Heart right ventricle (tissue), 16 donors: ENCODE measurements around the gene UBE2E1. TPM values are rescaled to one million over a fixed set of nuclear protein-coding genes. Genes with fewer than 3 reads are reported as not detected.

Experiments used
- ATAC-seq, 8 donors: fragments of 200-7000 bp; cut with Tn5 transposase; one replicate each; pipeline ENCODE4 v1.9.1; 2020; ENCODE audit warnings: mild to moderate bottlenecking in 8 of 8, moderate library complexity in 8 of 8, moderate number of reproducible peaks in 1 of 8
- DNase-seq, 2 donors: peaks; one replicate each; pipeline ENCODE4 v3.0.0-alpha.2; 2020
- H3K27ac ChIP-seq, 10 donors: fragments of 200-600 bp; sonication (generic) in 2 of 10; one replicate each; pipeline versions ENCODE4 v1.5.0 to v1.8.0; 2020 to 2022; ENCODE audit warnings: mild to moderate bottlenecking in 3 of 10
- H3K27me3 ChIP-seq, 7 donors: fragments of 200-600 bp; one replicate each; pipeline ENCODE4 v1.8.0; 2021 to 2022; ENCODE audit warnings: mild to moderate bottlenecking in 2 of 7
- H3K36me3 ChIP-seq, 9 donors: fragments of 200-600 bp; sonication (generic) in 1 of 9; one replicate each; pipeline versions ENCODE4 v1.5.0 to v1.8.0; 2020 to 2022; ENCODE audit warnings: mild to moderate bottlenecking in 2 of 9
- H3K4me1 ChIP-seq, 9 donors: fragments of 200-600 bp; sonication (generic) in 1 of 9; one replicate each; pipeline versions ENCODE4 v1.5.0 to v1.8.0; 2020 to 2022; ENCODE audit warnings: mild to moderate bottlenecking in 4 of 9
- H3K4me3 ChIP-seq, 10 donors: fragments of 200-600 bp; sonication (generic) in 2 of 10; one replicate each; pipeline versions ENCODE4 v1.5.0 to v1.8.0; 2020 to 2022; ENCODE audit warnings: mild to moderate bottlenecking in 7 of 10, moderate library complexity in 2 of 10
- H3K9me3 ChIP-seq, 11 donors: fragments of 200-600 bp in 10 of 11; sonication (generic) in 2 of 11; one replicate each; pipeline versions ENCODE4 v1.5.0 to v1.8.0; 2013 to 2022; ENCODE audit warnings: mild to moderate bottlenecking in 2 of 11, control low read depth in 1 of 11, moderate library complexity in 1 of 11
- CTCF ChIP-seq, 9 donors: fragments of 200-600 bp; sonication (generic) in 2 of 9; IDR thresholded peaks; one replicate each; pipeline versions ENCODE4 v1.5.0 to v1.8.0; 2021 to 2022; ENCODE audit warnings: antibody characterized with exemption in 9 of 9, mild to moderate bottlenecking in 5 of 9, moderate library complexity in 1 of 9
- WGBS, 2 donors: extraction: QIAGEN DNeasy Blood & Tissue Kit; methylation state at CpG; one replicate each; pipeline ENCODE4 v1.1.7; 2013; ENCODE audit warnings: inconsistent platforms in 1 of 2; 5-methylcytosine and 5-hydroxymethylcytosine counted together
- intact Hi-C, 10 donors: fragments of 100-400 bp; cut with DNase I; formaldehyde crosslinking; loops; one replicate each; pipeline versions ENCODE4 v1.11.1 to v1.14.2; 2022
- polyA plus RNA-seq, 2 donors: library from polyadenylated mRNA; stranded (reverse); fragments of 200-250 nt; gene quantifications; one replicate each; pipeline ENCODE4 v1.2.3, GENCODE V29; 2013
- total RNA-seq, 10 donors: library from RNA; stranded (reverse); fragmentation: NEBNext Ultra II Directional in 3 of 10; extraction: Animal tissue kit (Norgen Biotek cat#: 25700) in 3 of 10; gene quantifications; one replicate each; pipeline versions ENCODE4 v1.2.1 to v1.2.4, GENCODE V29; 2021 to 2023
- donor health status: Arrhythmogenic right ventricular cardiomyopathy.
- donor health status: ischemic (EF 13 %, LVEDD 7.1; RV severe dilation, severe dysfunction).
- donor health status: healthy with polysubstance abuse.
- donor health status: DM: no; HTN: yes; CAD: no.
- donor health status: DM: no; HTN: no; CAD: no.
- donor health status: ischemic (EF 25% LVEDD 6.9; RV normal size, moderate dysfunction).
- donor health status: ischemic (EF 25% LVEDD 5.7; RV mildly dilated, moderate dysfunction).
- donor health status: healthy.
- donor health status: DM: yes; HTN: yes; CAD: no.
- donor health status: Ischemic cardiomyopathy.
- donor health status: ischemic (EF 35%, LVEDD 5.7; RV mildly dilated, moderate dysfunction).
- donor health status: nonischemic (EF 11% LVEDD 7.7; RV severe dilation, severe dysfunction).
- donor health status: DM: yes; HTN: yes; CAD: no.
- donor health status: PGD.
- donor health status: ischemic (EF 29% LVEDD 5.4; RV normal size, mild dysfunction).
- donor health status: nonischemic (EF 23%, LVEDD 6.1; RV moderate dilation, normal function).

Gene UBE2E1
- total and polyA plus RNA-seq, 12 donors = 45.2 to 88.8 (median 64.5) TPM

GRCh38 chr3:23825802-23826201 lies 20.0 kb downstream of the UBE2E1 start:
- no peaks in the 10 kb centered on the region for H3K9me3 ChIP-seq
- DNase-seq = no peak
- H3K4me1 ChIP-seq = peaks cover 0 to 71% (median 48%) of the 10 kb centered on the region in 9 donors
- H3K27ac ChIP-seq = no peak overlapping the region
- WGBS, 2 donors = 96 to 99% methylated on average over 4 of the region's 4 CpGs
- no peaks in the 10 kb centered on the region for H3K36me3 ChIP-seq
- intact Hi-C loops = no loop called here
- no peak for ATAC-seq
- no peaks in the 10 kb centered on the region for H3K27me3 ChIP-seq
- no peak overlapping the region for H3K4me3 ChIP-seq
- TF ChIP-seq CTCF (IDR thresholded peaks at IDR 0.05) = no peak

GRCh38 chr3:23826382-23827064 lies 20.8 kb downstream of the UBE2E1 start:
- H3K27ac ChIP-seq = no peak overlapping the region
- ATAC-seq (peak in 4 of 8 donors; percentile 27 to 55 (median 44)), DNase-seq (no peak)
- H3K9me3 ChIP-seq = no peaks in the 10 kb centered on the region
- H3K4me3 ChIP-seq = no peak overlapping the region
- H3K4me1 ChIP-seq = peaks cover 0 to 71% (median 47%) of the 10 kb centered on the region in 9 donors
- TF ChIP-seq CTCF (IDR thresholded peaks at IDR 0.05) = no peak
- H3K36me3 ChIP-seq = no peaks in the 10 kb centered on the region
- WGBS, 2 donors = 34 to 40% methylated on average over 1 of the region's 1 CpG
- intact Hi-C loops = no loop called here
- H3K27me3 ChIP-seq = no peaks in the 10 kb centered on the region

- intact Hi-C loops = no loop called here
- peaks cover 0 to 64% (median 43%) of the 10 kb centered on the region in 9 donors for H3K4me1 ChIP-seq
- 68 to 75% methylated on average over 5 of the region's 5 CpGs for WGBS, 2 donors
- no peak overlapping the region for H3K4me3 ChIP-seq
- no peaks in the 10 kb centered on the region for H3K27me3 ChIP-seq
- DNase-seq (no peak), ATAC-seq (no peak)
- no peak for TF ChIP-seq CTCF (IDR thresholded peaks at IDR 0.05)
- H3K27ac ChIP-seq = no peak overlapping the region
- H3K9me3 ChIP-seq = no peaks in the 10 kb centered on the region
- no peaks in the 10 kb centered on the region for H3K36me3 ChIP-seq
Observed at GRCh38 chr3:23829242-23829934, 23.6 kb downstream of the UBE2E1 start.

- WGBS, 2 donors = 81 to 86% methylated on average over 5 of the region's 5 CpGs
- no peak overlapping the region for H3K4me3 ChIP-seq
- intact Hi-C loops = no loop called here
- TF ChIP-seq CTCF (IDR thresholded peaks at IDR 0.05) = no peak
- peaks cover 0 to 64% (median 50%) of the 10 kb centered on the region in 9 donors for H3K4me1 ChIP-seq
- DNase-seq (no peak), ATAC-seq (no peak)
- H3K9me3 ChIP-seq = no peaks in the 10 kb centered on the region
- no peaks in the 10 kb centered on the region for H3K36me3 ChIP-seq
- no peaks in the 10 kb centered on the region for H3K27me3 ChIP-seq
- no peak overlapping the region for H3K27ac ChIP-seq
Observed at GRCh38 chr3:23830869-23831484, 25.2 kb downstream of the UBE2E1 start.
